ENCODE results near the gene RAB3C. TPM values are rescaled to one million over a fixed set of nuclear protein-coding genes. Genes with fewer than 3 reads are reported as not detected.

RAB3C gene
- total and polyA plus RNA-seq, 2 donors (not counting 1 experiment from before 2014, with no cell fraction given): not detected

- H3K9ac ChIP-seq (ENCODE audit: insufficient read depth, low read length): no peak overlapping the region
- no peaks in the 10 kb centered on the region for H4K20me1 ChIP-seq (ENCODE audit: control insufficient read depth, extremely low read depth, insufficient read depth, low read length)
- no peaks in the 10 kb centered on the region for H3K9me3 ChIP-seq (ENCODE audit: control insufficient read depth, insufficient read depth, low read depth, low read length)
- TF ChIP-seq EZH2 (IDR thresholded peaks at IDR 0.05; ENCODE audit: low read length, missing control alignments) (no peak), CTCF (conservative IDR thresholded peaks at IDR 0.05 in 1 of 2, IDR thresholded peaks at IDR 0.05 in 1 of 2; ENCODE audit: low read depth in 1 of 2, low read length in 2 of 2) (no peak)
- no peak overlapping the region for H3K27ac ChIP-seq (ENCODE audit: insufficient read depth, low read length)
- no peak overlapping the region for H3K4me3 ChIP-seq (replicated peaks in 1 of 4; ENCODE audit: control extremely low read depth in 1 of 4, insufficient read depth in 1 of 4, low read depth in 3 of 4, low read length in 4 of 4)
- H3K36me3 ChIP-seq (ENCODE audit: control insufficient read depth, insufficient read depth, low read length): no peaks in the 10 kb centered on the region
- peaks cover 2% of the 10 kb centered on the region for H3K27me3 ChIP-seq (ENCODE audit: control insufficient read depth, insufficient read depth, low read length)
- no peak for DNase-seq (ENCODE audit: low read depth in 2 of 2)
- no peak overlapping the region for H3K4me2 ChIP-seq (ENCODE audit: extremely low read depth, insufficient read depth, low read length)
- H2AFZ ChIP-seq (ENCODE audit: low read length): no peak overlapping the region
- no peaks in the 10 kb centered on the region for H3K79me2 ChIP-seq (ENCODE audit: control insufficient read depth, insufficient read depth, low read length)
- no peaks in the 10 kb centered on the region for H3K4me1 ChIP-seq (ENCODE audit: control insufficient read depth, extremely low read depth, insufficient read depth, low read length)
Observed at GRCh38 chr5:58579781-58580180, 3.1 kb upstream of the RAB3C start.

GRCh38 chr5:58582019-58582802 is 664 bp upstream of the RAB3C start:
- Histone ChIP-seq H3K27ac (ENCODE audit: insufficient read depth, low read length) (no peak overlapping the region), H3K9ac (ENCODE audit: insufficient read depth, low read length) (no peak overlapping the region)
- TF ChIP-seq CTCF (conservative IDR thresholded peaks at IDR 0.05 in 1 of 2, IDR thresholded peaks at IDR 0.05 in 1 of 2; ENCODE audit: low read depth in 1 of 2, low read length in 2 of 2) (no peak), EZH2 (IDR thresholded peaks at IDR 0.05; ENCODE audit: low read length, missing control alignments) (no peak)

GRCh38 chr5:58595952-58596351 is 13.1 kb downstream of the RAB3C start:
- Histone ChIP-seq H3K27me3 (ENCODE audit: control insufficient read depth, insufficient read depth, low read length) (no peaks in the 10 kb centered on the region), H3K27ac (ENCODE audit: insufficient read depth, low read length) (no peak overlapping the region), H3K4me3 (replicated peaks in 1 of 4; ENCODE audit: control extremely low read depth in 1 of 4, insufficient read depth in 1 of 4, low read depth in 3 of 4, low read length in 4 of 4) (no peak overlapping the region), H3K79me2 (ENCODE audit: control insufficient read depth, insufficient read depth, low read length) (no peaks in the 10 kb centered on the region), H3K9ac (ENCODE audit: insufficient read depth, low read length) (no peak overlapping the region), H3K9me3 (ENCODE audit: control insufficient read depth, insufficient read depth, low read depth, low read length) (no peaks in the 10 kb centered on the region), H2AFZ (ENCODE audit: low read length) (no peak overlapping the region), H3K36me3 (ENCODE audit: control insufficient read depth, insufficient read depth, low read length) (no peaks in the 10 kb centered on the region), H4K20me1 (ENCODE audit: control insufficient read depth, extremely low read depth, insufficient read depth, low read length) (no peaks in the 10 kb centered on the region), H3K4me2 (ENCODE audit: extremely low read depth, insufficient read depth, low read length) (no peak overlapping the region), H3K4me1 (ENCODE audit: control insufficient read depth, extremely low read depth, insufficient read depth, low read length) (no peaks in the 10 kb centered on the region)
- TF ChIP-seq EZH2 (IDR thresholded peaks at IDR 0.05; ENCODE audit: low read length, missing control alignments) (no peak), CTCF (conservative IDR thresholded peaks at IDR 0.05 in 1 of 2, IDR thresholded peaks at IDR 0.05 in 1 of 2; ENCODE audit: low read depth in 1 of 2, low read length in 2 of 2) (no peak)
- no peak for DNase-seq (ENCODE audit: low read depth in 2 of 2)

More at GRCh38 chr5:58582019-58582802, 664 bp upstream of the RAB3C start:
- Histone ChIP-seq H3K9me3 (ENCODE audit: control insufficient read depth, insufficient read depth, low read depth, low read length) (no peaks in the 10 kb centered on the region), H3K79me2 (ENCODE audit: control insufficient read depth, insufficient read depth, low read length) (no peaks in the 10 kb centered on the region), H4K20me1 (ENCODE audit: control insufficient read depth, extremely low read depth, insufficient read depth, low read length) (no peaks in the 10 kb centered on the region), H3K4me3 (replicated peaks in 1 of 4; ENCODE audit: control extremely low read depth in 1 of 4, insufficient read depth in 1 of 4, low read depth in 3 of 4, low read length in 4 of 4) (peak overlapping the region; percentile 12 to 77 (median 52)), H3K4me2 (ENCODE audit: extremely low read depth, insufficient read depth, low read length) (peak overlapping the region; percentile 81), H2AFZ (ENCODE audit: low read length) (peak overlapping the region; percentile 78), H3K27me3 (ENCODE audit: control insufficient read depth, insufficient read depth, low read length) (peaks cover 2% of the 10 kb centered on the region), H3K36me3 (ENCODE audit: control insufficient read depth, insufficient read depth, low read length) (no peaks in the 10 kb centered on the region), H3K4me1 (ENCODE audit: control insufficient read depth, extremely low read depth, insufficient read depth, low read length) (no peaks in the 10 kb centered on the region)
- DNase-seq (ENCODE audit: low read depth in 2 of 2): peak in 1 of 2 donors; percentile 2
